RWPE1 (cell line): ENCODE data around the gene CTXN1.

ENCODE experiments used
- CTCF ChIA-PET: fragments of 350-600 bp; sonication (Branson Sonifier 250); formaldehyde crosslinking; extraction: SDS; loops from one replicate; lab custom pipeline; 2021; lab: Yijun Ruan, JAX
- POLR2A ChIA-PET: fragments of 400-600 bp; formaldehyde crosslinking; extraction: SDS; loops from one replicate; lab custom pipeline; 2020; ENCODE audit warnings: antibody characterized with exemption; ENCODE audit not compliant: low non-redundant PET; lab: Yijun Ruan, JAX
- DNase-seq: peaks from one replicate; pipeline ENCODE4 v3.0.0; 2012; ENCODE audit warnings: low spot score
- H3K27ac ChIP-seq: fragments of 450-650 bp; 2 replicates; pipeline ENCODE4 v1.5.1; 2017
- CTCF ChIP-seq: fragments of 450-650 bp; conservative IDR thresholded peaks from 2 replicates; pipeline ENCODE4 v1.5.1; 2017; ENCODE audit warnings: low read depth, mild to moderate bottlenecking

CTXN1 gene

GRCh38 chr19:7941895-7942596, 16.1 kb upstream of the CTXN1 start:
- ChIA-PET CTCF (interaction anchor here (0.6 to 0.7 kb wide), 2 partner anchors 13 to 36 kb away, joined by 3 to 4 read pairs; no protein-coding TSS in a partner anchor), POLR2A (no interaction called here)
- DNase-seq, result no peak
- H3K27ac ChIP-seq, result peak overlapping the region; percentile 86; the same call in 1 of the 2 replicates
- TF ChIP-seq CTCF, result no peak

- no peak for TF ChIP-seq CTCF
- no peak for DNase-seq
- ChIA-PET POLR2A (interaction anchor here (0.6 kb wide), 1 partner anchor 8 kb away, joined by 8 read pairs; no protein-coding TSS in a partner anchor), CTCF (interaction anchor here (0.6 kb wide), 1 partner anchor 51 kb away, joined by 5 read pairs; no protein-coding TSS in a partner anchor)
- H3K27ac ChIP-seq, result peak overlapping the region; percentile 9
Measured at GRCh38 chr19:7940841-7941240, 14.9 kb upstream of the CTXN1 start.

- no peak for DNase-seq
- ChIA-PET CTCF (no interaction called here), POLR2A (no interaction called here)
- no peak overlapping the region for H3K27ac ChIP-seq
- no peak for TF ChIP-seq CTCF
Measured at GRCh38 chr19:7934766-7935165, 8.8 kb upstream of the CTXN1 start.

DNA sequence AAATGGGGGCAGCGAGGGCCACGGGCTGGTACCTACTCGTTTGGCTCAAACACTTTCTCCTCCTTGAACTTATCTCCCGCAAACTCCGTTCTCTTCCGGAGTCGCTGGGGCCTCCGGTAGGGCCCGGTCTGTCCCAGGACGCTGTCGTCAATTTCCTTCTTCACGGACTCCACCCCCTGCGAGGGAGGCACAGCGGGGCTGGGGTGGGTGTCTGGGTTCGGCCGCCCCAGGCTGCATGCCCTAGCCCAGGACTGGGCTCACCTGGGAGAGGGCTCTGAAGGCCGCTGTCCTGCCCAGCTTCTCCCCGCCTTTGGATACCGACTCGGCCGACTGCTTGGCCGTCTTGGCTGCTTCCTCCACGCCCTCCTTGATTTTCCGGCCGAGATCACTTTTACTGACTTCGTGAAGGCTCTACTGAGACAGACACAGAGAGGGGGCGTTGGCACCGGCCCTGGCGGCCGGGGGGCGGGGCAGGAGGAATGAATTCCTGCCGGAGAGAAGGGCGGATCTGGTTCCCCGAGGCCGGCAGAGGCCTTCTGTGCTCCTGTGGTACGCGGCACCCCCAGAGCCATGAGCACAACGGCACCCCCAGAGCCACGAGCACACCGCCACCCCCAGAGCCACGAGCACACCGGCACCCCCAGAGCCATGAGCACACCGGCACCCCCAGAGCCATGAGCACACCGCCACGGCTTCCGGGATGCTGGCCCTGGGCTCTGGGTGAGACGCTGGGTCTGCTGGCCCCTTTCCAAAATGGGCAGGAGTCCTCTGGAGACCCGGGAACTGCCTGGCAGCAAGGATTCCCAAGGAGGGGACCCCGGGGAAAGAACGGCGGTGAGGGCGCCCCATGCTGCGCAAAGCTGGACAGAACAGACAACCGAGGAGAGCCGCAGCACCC, 8.1 kb upstream of the CTXN1 start:
- TF ChIP-seq CTCF, result no peak
- ChIA-PET CTCF (no interaction called here), POLR2A (no interaction called here)
- no peak overlapping the region for H3K27ac ChIP-seq
- DNase-seq, result no peak

GRCh38 chr19:7933411-7933810, 7.5 kb upstream of the CTXN1 start:
- ChIA-PET CTCF (no interaction called here), POLR2A (no interaction called here)
- DNase-seq, result no peak
- H3K27ac ChIP-seq, result no peak overlapping the region
- TF ChIP-seq CTCF, result no peak

DNA sequence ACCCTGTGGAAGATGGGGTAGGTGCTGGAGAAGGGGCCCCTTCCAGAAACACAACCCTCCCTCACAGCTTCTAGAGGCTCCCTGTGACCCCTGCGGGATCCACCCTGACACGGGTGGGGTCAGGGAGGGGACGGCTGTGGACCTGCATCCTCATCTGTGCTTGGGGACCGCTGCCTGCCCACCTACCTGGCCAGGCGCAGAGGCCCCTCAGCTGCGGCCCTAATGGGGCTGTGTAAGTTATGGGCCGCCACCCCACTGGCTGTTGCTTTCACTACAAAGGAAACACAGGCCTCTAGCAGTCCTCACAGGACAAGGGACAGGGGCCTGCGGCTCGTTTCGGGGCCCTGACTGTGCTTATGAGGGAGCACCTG, 7.0 kb upstream of the CTXN1 start:
- H3K27ac ChIP-seq, result no peak overlapping the region
- TF ChIP-seq CTCF, result no peak
- DNase-seq, result no peak
- POLR2A ChIA-PET, result no interaction called here
- CTCF ChIA-PET, result no interaction called here
